ENCODE measurements around the gene TRIO. TPM values are rescaled to one million over a fixed set of nuclear protein-coding genes. Genes with fewer than 3 reads are reported as not detected.

The TRIO gene
- total and polyA plus RNA-seq, 8 donors: 84.4 to 151 (median 93.7) TPM

DNA sequence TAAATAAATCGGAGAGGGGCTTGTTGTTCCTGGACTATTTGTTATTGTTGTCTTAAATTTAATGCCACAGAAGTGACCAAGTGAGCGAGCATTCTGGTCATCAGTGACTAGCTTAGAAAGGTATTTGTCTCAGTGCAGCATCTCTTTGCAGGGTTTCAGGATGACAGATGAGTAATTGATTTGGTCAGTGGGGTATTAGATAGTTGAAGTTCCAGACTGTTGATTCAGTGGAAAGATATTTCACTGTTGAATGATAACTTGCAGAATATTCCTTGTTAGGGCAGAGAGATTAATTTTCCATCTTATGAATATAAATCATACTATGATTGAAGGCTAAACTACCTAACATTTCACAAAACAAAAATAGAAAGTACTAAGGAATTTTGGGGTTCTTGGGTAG lies 122.4 kb downstream of the TRIO start:
- intact Hi-C loops (cut with DNase I): loop anchor here in 1 of 2 donors (10.0 kb wide), 2 partner anchors 71 to 121 kb away; partner anchors contain the start of gene TRIO
- no peak for ATAC-seq
- H3K27me3 ChIP-seq: no peaks in the 10 kb centered on the region
- DNase-seq: no peak
- H3K4me1 ChIP-seq: peaks cover 14 to 55% of the 10 kb centered on the region in 2 donors
- TF ChIP-seq CTCF (IDR thresholded peaks at IDR 0.05): no peak
- no peaks in the 10 kb centered on the region for H3K9me3 ChIP-seq
- no peaks in the 10 kb centered on the region for H3K36me3 ChIP-seq
- no peak overlapping the region for H3K4me3 ChIP-seq
- H3K27ac ChIP-seq: no peak overlapping the region

DNA sequence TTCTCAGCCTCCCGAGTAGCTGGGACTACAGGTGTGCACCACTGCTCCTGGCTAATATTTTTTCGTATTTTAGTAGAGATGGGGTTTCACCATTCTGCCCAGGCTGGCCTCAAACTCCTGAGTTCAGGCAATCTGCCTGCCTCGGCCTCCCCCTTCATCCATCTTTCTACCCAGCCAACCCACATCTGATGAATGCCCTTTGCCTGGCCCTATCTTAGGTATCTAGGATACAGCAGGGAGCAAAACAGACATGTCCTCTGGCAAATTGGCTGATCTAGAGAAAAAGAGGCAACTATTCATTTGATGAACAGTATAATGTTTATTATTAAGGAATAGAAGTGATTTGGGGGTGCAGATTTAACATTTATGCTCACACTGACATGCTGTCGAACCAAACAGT lies 123.0 kb downstream of the TRIO start:
- TF ChIP-seq CTCF (IDR thresholded peaks at IDR 0.05): no peak
- no peak for DNase-seq
- Histone ChIP-seq H3K4me1 (peaks cover 14 to 57% of the 10 kb centered on the region in 2 donors), H3K27ac (no peak overlapping the region), H3K27me3 (no peaks in the 10 kb centered on the region), H3K36me3 (peaks cover 0 to 3% of the 10 kb centered on the region in 2 donors), H3K9me3 (no peaks in the 10 kb centered on the region), H3K4me3 (no peak overlapping the region)
- ATAC-seq: no peak
- intact Hi-C loops (cut with DNase I): loop anchor here in 1 of 2 donors (10.0 kb wide), 2 partner anchors 71 to 121 kb away; partner anchors contain the start of gene TRIO

- Histone ChIP-seq H3K4me3 (no peak overlapping the region), H3K36me3 (peaks cover 0 to 7% of the 10 kb centered on the region in 2 donors), H3K4me1 (peaks cover 14 to 53% of the 10 kb centered on the region in 2 donors), H3K9me3 (no peaks in the 10 kb centered on the region), H3K27ac (no peak overlapping the region), H3K27me3 (no peaks in the 10 kb centered on the region)
- intact Hi-C loops (cut with DNase I): loop anchor here in 1 of 2 donors (10.0 kb wide), 2 partner anchors 72 to 122 kb away; partner anchors contain the start of gene TRIO
- no peak for ATAC-seq
- no peak for DNase-seq
- no peak for TF ChIP-seq CTCF (IDR thresholded peaks at IDR 0.05)
These were observed 123.5 kb downstream of the TRIO start for GRCh38 chr5:14266686-14267085.

GRCh38 chr5:14267166-14267838 lies 124.2 kb downstream of the TRIO start:
- Histone ChIP-seq H3K4me3 (no peak overlapping the region), H3K27me3 (no peaks in the 10 kb centered on the region), H3K9me3 (no peaks in the 10 kb centered on the region), H3K36me3 (peaks cover 0 to 7% of the 10 kb centered on the region in 2 donors), H3K4me1 (peaks cover 14 to 53% of the 10 kb centered on the region in 2 donors), H3K27ac (no peak overlapping the region)
- intact Hi-C loops (cut with DNase I): loop anchor here in 1 of 2 donors (10.0 kb wide), 2 partner anchors 73 to 123 kb away; partner anchors contain the start of gene TRIO
- peak in 1 of 4 donors; percentile 66 for DNase-seq
- no peak for ATAC-seq
- TF ChIP-seq CTCF (IDR thresholded peaks at IDR 0.05): no peak

DNA sequence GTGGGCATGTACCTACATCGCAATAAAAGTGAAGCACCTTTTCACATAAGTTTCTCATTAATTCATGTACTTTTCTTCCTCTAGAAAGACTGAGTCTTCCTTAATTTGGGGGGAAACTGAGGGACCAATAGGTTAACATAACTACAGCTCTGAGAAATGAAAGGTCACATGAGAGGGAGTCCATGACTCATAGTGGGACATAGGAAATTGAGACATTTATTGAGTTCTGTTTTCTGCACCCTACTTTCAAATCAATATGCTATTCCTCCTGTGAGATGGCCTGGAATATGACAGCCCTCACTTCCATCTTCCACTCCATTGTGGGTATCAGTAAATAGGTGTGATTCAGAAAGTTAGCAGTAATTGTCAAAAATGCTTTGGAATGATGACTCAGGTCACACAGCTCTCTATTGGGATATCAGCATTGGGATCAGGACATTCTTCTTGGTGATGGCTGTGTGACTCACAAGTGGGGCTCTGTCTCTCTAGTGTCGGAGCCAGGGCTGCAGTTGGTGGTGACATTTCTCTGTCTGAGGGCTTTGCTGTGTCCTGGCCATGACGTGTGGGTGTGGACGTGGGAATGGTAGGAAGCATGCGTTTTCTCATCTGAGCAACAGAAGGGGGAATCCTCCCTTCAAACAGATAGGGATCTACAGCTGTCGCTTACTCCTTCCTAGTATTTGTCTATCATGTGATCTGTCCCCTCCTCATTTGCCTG lies 125.0 kb downstream of the TRIO start:
- H3K36me3 ChIP-seq: peaks cover 0 to 7% of the 10 kb centered on the region in 2 donors
- DNase-seq (peak in 2 of 4 donors; percentile 49 to 51), ATAC-seq (peak; percentile 28)
- H3K4me1 ChIP-seq: peaks cover 14 to 53% of the 10 kb centered on the region in 2 donors
- no peak for TF ChIP-seq CTCF (IDR thresholded peaks at IDR 0.05)
- intact Hi-C loops (cut with DNase I): loop anchor here in 1 of 2 donors (10.0 kb wide), 2 partner anchors 73 to 123 kb away; partner anchors contain the start of gene TRIO
- H3K9me3 ChIP-seq: no peaks in the 10 kb centered on the region
- no peaks in the 10 kb centered on the region for H3K27me3 ChIP-seq
- peak overlapping the region in 1 of 2 donors; percentile 58 for H3K27ac ChIP-seq
- H3K4me3 ChIP-seq: no peak overlapping the region

Measured in left lung (tissue), 10 donors.